GM06990 (cell line): ENCODE data around the gene ZNF341.

Source experiments
- DNase-seq: peaks from one replicate; pipeline ENCODE4 v3.0.0-alpha.2; 2011; ENCODE audit not compliant: insufficient read length; ENCODE audit errors: extremely low read depth
- H3K27me3 ChIP-seq: replicated peaks from 2 replicates; pipeline ENCODE4 v1.6.0; 2011; ENCODE audit warnings: low read length; ENCODE audit not compliant: control insufficient read depth, insufficient read depth
- H3K36me3 ChIP-seq: 2 replicates; pipeline ENCODE4 v1.5.1; 2011; ENCODE audit warnings: low read length; ENCODE audit not compliant: control insufficient read depth, insufficient read depth
- H3K4me3 ChIP-seq: replicated peaks from 2 replicates; pipeline ENCODE4 v1.5.1; 2011; ENCODE audit warnings: low read depth, mild to moderate bottlenecking, control low read depth, low read length
- CTCF ChIP-seq: IDR thresholded peaks from 2 replicates; pipeline ENCODE4 v1.5.1; 2011; ENCODE audit warnings: low read length, control low read depth, mild to moderate bottlenecking, inconsistent platforms; ENCODE audit not compliant: insufficient read depth, poor library complexity, severe bottlenecking

Gene ZNF341

GRCh38 chr20:33701629-33702450, 30.0 kb upstream of the ZNF341 start:
- no peak overlapping the region for H3K4me3 ChIP-seq
- no peak for TF ChIP-seq CTCF
- H3K36me3 ChIP-seq: no peaks in the 10 kb centered on the region
- H3K27me3 ChIP-seq: no peaks in the 10 kb centered on the region
- no peak for DNase-seq

- Histone ChIP-seq H3K4me3 (no peak overlapping the region), H3K27me3 (no peaks in the 10 kb centered on the region), H3K36me3 (peaks cover 4% of the 10 kb centered on the region)
- no peak for DNase-seq
- TF ChIP-seq CTCF: no peak
These were observed 28.9 kb upstream of the ZNF341 start for GRCh38 chr20:33702861-33703260.

- peaks cover 4% of the 10 kb centered on the region for H3K36me3 ChIP-seq
- H3K27me3 ChIP-seq: no peaks in the 10 kb centered on the region
- H3K4me3 ChIP-seq: no peak overlapping the region
- no peak for DNase-seq
- TF ChIP-seq CTCF: no peak
These were observed 28.2 kb upstream of the ZNF341 start for GRCh38 chr20:33703498-33704137.

GRCh38 chr20:33704197-33704924, 27.4 kb upstream of the ZNF341 start:
- H3K4me3 ChIP-seq: no peak overlapping the region
- DNase-seq: no peak
- peaks cover 4% of the 10 kb centered on the region for H3K36me3 ChIP-seq
- no peaks in the 10 kb centered on the region for H3K27me3 ChIP-seq
- TF ChIP-seq CTCF: no peak

- H3K4me3 ChIP-seq: no peak overlapping the region
- DNase-seq: no peak
- H3K36me3 ChIP-seq: peaks cover 4% of the 10 kb centered on the region
- no peak for TF ChIP-seq CTCF
- H3K27me3 ChIP-seq: no peaks in the 10 kb centered on the region
These were observed 24.1 kb upstream of the ZNF341 start for GRCh38 chr20:33707668-33708067.
